Stimulated activated CD8-positive, alpha-beta memory T cell treated with anti-CD3 and anti-CD28 coated beads, Interleukin-15, amount 100 ng/mL, for 1 hour (primary cell): ENCODE data around the gene FAM156A.
"Not testable (repeated sequence)": the region's sequence is repeated elsewhere in the genome, so short reads cannot be mapped to it uniquely, and the experiment has no call there.

Experiments
- DNase-seq: peaks from one replicate; pipeline ENCODE4 v3.0.0-alpha.2; 2020; ENCODE audit warnings: low read depth

The FAM156A gene

GRCh38 chrX:52966993-52967738 is 8.8 kb upstream of the FAM156A start:
- not testable (repeated sequence) for DNase-seq

- DNase-seq, result not testable (repeated sequence)
These were observed 643 bp upstream of the FAM156A start for GRCh38 chrX:52958961-52959360.

GRCh38 chrX:52949884-52950283 is 8.4 kb downstream of the FAM156A start:
- DNase-seq, result not testable (repeated sequence)

GRCh38 chrX:52949325-52949724 is 9.0 kb downstream of the FAM156A start:
- DNase-seq, result not testable (repeated sequence)

- not testable (repeated sequence) for DNase-seq
These were observed 10.1 kb downstream of the FAM156A start for GRCh38 chrX:52948265-52948664.

- not testable (repeated sequence) for DNase-seq
These were observed 10.8 kb downstream of the FAM156A start for GRCh38 chrX:52947501-52947900.

GRCh38 chrX:52945838-52946494 is 12.4 kb downstream of the FAM156A start:
- not testable (repeated sequence) for DNase-seq

- DNase-seq, result not testable (repeated sequence)
These were observed 16.6 kb downstream of the FAM156A start for GRCh38 chrX:52941728-52942127.

- not testable (repeated sequence) for DNase-seq
These were observed 17.6 kb downstream of the FAM156A start for GRCh38 chrX:52940704-52941103.

GRCh38 chrX:52935470-52935784 is 22.9 kb downstream of the FAM156A start:
- not testable (repeated sequence) for DNase-seq

- DNase-seq, result peak; percentile 79
These were observed 23.4 kb downstream of the FAM156A start for GRCh38 chrX:52934704-52935469.

- no peak for DNase-seq
These were observed 24.2 kb downstream of the FAM156A start for GRCh38 chrX:52933976-52934703.

GRCh38 chrX:52933213-52933612 is 25.1 kb downstream of the FAM156A start:
- DNase-seq, result no peak

GRCh38 chrX:52930214-52930613 is 28.1 kb downstream of the FAM156A start:
- DNase-seq, result not testable (repeated sequence)

- no peak for DNase-seq
These were observed 34.5 kb downstream of the FAM156A start for GRCh38 chrX:52923781-52924241.

- DNase-seq, result not testable (repeated sequence)
These were observed 43.6 kb downstream of the FAM156A start for GRCh38 chrX:52914704-52915103.

GRCh38 chrX:52913681-52914080 is 44.6 kb downstream of the FAM156A start:
- not testable (repeated sequence) for DNase-seq

GRCh38 chrX:52909313-52909969 is 48.9 kb downstream of the FAM156A start:
- DNase-seq, result not testable (repeated sequence)

- not testable (repeated sequence) for DNase-seq
These were observed 50.4 kb downstream of the FAM156A start for GRCh38 chrX:52907900-52908299.

GRCh38 chrX:52907137-52907536 is 51.2 kb downstream of the FAM156A start:
- not testable (repeated sequence) for DNase-seq

GRCh38 chrX:52906072-52906471 is 52.2 kb downstream of the FAM156A start:
- DNase-seq, result not testable (repeated sequence)
